Stimulated activated CD8-positive, alpha-beta memory T cell treated with anti-CD3 and anti-CD28 coated beads, Interleukin-4, amount 100 ng/mL, for 48 hours (primary cell): ENCODE measurements around the gene JAK3.
"Not testable (repeated sequence)": the region's sequence is repeated elsewhere in the genome, so short reads cannot be mapped to it uniquely, and the experiment has no call there.

ENCODE experiments used
- DNase-seq: peaks from one replicate; pipeline ENCODE4 v3.0.0-alpha.2; 2020

The JAK3 gene

DNA sequence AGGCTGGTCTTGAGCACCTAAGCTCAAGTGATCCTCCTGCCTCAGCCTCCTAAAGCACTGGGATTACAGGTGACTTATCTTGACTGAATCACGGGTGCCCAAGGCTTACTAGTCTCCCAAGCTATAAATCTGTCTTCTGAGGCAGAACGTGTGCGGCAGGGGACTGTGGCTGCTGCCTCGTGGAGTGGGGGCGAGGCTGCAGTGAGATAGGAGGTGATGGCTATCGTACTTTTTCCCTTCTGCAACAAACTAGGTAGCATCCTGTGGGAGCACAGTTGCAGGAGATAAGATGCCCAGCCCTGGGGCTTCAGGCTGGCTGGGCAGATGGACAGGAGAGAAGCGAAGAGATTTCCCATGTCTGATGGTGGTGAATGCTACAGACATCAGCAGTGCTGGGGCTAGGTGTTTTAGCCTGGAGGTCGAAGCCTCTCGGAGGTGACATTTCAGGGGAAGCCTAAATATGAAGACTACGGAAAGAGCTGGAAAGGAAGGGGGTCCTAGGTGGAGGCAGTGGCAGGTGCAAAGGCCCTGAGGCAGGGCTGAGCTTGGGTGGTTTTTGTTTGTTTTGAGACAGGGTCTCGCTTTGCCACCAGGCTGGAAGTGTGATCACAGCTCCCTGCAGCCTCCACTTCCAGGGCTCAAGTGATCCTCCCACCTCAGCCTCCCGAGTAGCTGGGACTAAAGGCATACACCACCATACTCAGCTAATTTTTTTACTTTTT lies 45.5 kb downstream of the JAK3 start:
- no peak for DNase-seq

DNA sequence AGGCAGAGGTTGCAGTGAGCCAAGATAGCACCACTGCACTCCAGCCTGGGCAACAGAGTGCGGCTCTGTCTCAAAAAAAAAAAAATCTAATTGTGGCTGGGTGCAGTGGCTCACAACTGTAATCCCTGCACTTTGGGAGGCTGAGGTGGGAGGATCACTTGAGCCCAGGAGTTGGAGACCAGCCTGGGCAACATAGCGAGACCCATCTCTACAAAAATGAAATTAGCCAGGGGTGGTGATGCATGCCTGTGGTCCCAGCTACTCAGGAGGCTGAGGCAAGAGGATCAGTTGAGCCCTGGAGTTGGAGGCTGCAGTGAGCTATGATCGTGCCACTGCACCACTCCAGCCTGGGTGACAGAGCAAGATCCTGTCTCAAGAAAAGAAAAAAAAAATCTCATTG lies 49.2 kb downstream of the JAK3 start:
- DNase-seq, result not testable (repeated sequence)

DNA sequence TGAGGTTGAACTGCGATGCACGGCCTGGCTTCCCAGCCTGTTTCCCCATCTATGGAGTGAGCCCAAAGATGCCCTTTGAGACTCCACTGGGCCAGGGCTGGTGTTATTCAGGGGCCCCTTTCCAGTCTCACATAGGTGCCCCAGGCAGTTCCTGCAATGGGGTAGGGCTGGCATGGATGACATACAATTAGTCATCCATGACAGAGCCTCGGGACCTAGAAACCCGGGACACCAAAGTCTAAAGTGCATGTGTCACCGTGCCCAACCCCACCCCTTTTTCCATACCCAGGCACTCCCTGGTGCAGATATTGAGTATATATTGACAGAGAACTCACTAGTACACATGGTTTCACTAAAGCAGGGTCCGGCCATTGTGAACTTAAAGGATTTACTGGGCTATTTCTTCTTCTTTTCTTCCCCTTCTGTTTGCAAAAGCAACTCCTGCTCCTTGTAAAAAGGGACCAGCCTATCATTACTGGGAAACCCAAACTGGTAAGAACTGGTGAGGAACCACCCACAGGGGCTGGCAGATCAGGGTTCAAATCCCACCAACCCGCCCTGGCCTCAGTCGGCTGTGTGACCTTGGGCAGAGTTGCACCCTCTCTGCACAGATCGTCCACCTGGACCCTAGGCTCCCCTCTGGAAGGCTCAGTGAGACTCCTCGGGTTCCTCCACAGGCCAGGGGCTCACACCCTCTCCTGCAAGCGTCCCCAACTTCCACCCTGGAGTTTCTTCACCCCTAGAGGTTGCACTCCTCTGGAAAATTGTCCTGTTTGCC lies 50.2 kb downstream of the JAK3 start:
- DNase-seq, result peak; percentile 77

DNA sequence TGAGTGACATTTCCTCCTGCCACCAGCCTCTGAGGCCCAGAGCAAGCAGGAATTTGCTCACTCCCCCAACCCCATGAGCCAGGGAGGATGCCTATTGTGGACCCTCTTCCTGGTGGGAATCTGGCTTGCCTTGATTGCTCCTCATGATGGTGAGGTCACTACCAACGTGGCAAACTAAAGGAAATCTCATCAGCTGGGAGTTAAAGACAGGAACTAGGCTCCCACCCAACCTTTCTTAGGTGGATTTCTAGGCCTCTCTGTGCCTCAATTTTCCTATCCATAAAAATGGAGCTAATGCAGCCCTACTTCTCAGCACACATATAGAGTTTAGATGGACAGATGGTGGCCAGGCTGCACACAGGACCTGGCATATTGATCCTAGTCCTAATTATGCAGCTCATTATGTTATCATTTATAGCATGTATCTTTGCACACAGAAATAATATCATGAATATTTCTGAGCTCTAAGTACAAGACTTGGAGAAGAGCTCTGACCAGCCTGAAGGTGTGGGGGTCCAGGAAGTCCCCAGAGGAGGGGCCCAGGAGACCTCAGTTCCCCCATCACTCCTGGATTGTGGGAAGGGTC lies 50.9 kb downstream of the JAK3 start:
- no peak for DNase-seq

DNA sequence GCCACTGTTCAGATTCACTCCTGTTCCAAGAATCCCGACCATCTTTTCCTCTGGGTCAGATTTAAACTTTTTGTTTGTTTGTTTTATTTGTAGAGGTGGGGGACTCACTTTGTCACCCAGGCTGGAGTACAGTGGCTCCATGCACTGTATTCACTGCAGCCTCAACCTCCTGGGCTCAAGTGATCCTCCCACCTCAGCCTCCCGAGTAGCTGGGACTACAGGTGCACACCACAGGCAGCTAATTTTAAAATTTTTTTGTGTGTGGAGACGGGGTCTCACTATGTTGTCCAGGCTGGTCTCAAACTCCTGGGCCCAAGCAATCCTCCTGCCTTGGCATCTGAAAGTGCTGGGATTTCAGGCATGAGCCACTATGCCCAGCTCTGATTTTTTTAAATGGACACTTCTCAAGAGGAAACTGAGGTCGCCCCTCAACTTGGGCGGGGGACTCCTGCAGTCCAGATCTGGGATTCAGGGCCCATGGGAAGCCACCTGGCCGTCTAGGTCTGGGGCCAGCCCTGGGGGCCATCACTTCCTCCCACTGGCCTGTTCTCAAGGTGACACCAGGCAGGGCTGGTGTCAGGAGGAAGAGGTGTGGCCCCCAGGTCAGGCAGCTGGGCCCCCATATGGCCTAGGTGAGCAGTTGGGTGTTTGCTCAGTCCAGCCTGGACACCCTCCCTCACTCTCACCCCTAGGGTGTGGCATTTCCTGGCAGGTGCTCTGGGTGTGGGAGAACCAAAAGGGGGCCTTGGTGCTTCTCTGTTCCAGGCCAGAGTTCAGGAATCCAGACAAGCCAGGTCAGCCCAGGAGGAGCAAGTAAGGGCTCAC lies 51.6 kb downstream of the JAK3 start:
- no peak for DNase-seq

DNA sequence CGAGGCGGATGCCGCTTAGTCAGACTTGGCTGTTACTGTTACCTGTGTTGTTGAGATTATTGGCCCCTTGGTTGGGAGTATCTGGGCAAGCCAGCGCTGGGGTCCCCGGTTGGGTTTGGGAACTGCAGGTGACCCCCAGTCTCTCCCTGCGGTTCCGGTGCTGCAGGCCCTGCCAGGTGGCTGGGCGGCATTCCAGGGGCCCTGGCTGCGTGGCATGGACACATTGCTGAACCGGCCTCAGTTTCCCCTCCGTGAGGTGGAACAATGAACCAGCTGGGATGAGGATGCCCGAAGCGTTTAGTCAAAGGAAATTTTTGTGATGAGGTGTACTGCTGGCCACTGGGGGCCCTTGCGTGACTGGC lies 52.3 kb downstream of the JAK3 start:
- DNase-seq, result no peak

DNA sequence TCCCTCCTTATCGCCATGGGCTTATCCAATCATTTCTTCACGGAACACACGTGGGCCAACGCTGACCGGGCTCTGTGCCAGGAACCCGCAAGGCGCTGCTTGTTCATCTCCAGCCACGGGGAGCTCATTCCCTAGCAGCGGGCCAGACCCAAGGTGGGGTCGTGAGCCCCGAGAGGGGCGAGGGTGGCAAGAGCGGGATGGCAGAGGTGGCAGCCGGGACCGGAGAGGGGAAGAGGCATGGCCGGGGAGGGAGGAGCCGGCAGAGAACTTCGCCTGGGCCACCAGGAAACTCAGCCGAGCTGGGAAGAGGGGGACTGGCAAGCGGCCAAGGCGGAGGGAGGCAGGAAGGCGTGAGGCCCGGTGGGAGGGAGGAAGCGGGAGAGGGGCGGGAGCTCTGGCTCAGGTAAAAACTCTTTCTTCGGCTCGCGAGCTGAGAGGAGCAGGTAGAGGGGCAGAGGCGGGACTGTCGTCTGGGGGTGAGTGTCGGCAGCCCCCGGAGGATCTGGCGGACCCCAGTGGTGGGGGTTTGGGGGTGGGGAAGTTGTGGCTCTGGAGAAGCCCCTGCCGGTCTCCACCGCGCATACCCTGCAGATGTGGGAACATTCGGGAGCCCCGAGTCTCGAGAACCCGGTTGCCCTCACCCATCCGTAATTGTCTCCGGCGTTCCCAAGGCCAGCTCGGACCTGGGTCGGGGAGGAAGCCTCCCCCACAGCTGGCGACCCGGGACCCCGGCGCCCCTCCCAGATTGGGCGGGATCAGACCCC lies 52.9 kb downstream of the JAK3 start, which contains the start of gene B3GNT3:
Gene B3GNT3, plus strand, starts transcription at position 408 of the 764 bp plus-strand sequence. CDS start 12,670 bp downstream, outside the sequence.
- DNase-seq, result no peak

DNA sequence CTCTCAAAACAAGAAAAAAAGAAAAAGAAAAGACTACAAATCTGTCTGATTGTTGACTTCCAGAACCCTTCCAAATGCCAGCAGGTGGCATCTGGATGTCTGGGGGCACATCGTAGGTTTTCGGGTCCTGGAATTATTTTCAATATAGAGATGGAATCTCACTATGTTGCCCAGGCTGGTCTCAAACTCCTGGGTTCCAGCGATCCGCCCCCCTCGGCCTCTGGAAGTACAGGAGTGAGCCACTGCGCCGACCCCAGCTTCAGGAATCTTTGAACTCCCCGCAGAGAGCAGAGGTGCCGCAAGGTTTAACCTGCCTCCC lies 53.4 kb downstream of the JAK3 start:
- no peak for DNase-seq

DNA sequence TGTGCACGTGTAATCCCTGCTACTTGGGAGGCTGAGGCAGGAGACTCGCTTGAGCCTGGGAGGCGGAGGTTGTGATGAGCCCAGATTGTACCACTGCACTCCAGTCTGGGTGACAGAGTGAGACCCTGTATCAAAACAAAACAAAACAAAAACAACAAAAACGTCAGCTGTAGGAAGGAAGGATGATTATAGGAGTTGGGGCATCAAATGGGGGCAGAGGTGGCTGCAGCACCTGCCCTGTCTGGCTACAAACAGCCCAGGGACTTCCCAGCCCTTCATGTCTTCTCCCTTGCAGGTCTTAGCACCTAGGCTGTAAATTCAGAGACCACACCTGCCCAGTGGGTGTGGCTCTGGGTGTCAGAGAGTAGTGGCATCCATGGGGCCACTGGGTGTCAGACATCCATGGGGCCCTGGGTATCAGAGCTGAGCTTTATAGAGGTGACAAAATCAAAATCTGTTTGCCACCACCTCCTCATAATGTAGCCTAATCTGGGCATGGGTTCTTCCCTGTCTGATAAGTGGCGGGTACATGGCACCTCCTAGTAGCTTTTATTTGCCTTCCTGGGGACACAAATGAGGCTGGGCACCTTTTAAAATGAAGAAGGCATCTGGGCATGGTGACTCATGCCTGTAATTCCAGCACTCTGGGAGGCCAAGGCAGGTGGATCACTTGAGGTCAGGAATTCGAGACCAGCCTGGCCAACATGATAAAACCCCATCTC lies 57.6 kb downstream of the JAK3 start:
- DNase-seq, result no peak

DNA sequence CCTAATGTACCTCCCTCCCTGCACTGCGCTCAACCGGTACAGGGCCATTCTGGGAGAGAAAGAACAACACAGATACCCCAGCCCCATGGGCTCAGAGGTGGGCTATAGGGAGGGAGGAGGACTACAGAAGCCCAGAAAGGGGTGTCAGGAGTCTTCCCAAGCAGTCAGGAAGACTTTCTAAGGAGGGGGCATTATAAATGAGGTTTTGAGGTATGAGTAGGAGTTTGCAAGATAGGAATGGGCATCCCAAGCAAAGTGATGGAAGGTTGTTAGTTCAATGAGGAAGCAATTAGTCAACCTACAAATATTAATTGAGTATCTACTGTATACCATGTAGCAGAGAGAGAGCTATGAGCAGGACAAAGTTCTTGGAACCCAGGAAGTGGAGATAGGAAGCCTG lies 59.1 kb downstream of the JAK3 start:
- DNase-seq, result no peak

DNA sequence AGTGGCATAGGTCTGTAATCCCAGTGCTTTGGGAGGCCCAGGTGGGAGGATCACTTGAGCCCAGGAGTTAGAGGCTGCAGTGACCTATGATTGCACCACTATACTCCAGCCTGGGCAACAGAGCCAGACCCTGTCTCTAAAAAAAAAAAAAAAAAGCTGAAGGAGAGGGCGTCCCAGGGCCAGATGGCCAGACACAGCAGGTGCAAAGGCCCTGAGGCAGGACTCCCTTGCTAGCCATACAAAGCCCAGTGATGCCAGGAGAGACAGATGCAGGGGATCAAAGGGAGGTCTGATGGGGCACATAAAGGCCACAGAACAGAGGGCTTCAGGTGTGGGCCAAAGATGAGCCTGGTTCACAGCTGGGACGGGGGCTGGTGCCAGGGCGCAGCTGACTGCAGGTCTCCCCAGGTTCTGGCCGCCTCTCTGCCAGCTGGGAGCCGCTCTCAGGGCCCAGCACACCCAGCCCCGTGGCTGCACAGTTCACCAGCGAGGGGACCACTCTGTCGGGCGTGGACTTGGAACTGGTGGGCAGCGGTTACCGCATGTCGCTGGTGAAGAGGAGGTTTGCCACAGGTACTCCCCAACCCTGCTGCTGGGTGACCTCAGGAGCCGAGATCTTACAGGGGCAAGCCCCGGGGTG lies 60.4 kb downstream of the JAK3 start:
- no peak for DNase-seq

DNA sequence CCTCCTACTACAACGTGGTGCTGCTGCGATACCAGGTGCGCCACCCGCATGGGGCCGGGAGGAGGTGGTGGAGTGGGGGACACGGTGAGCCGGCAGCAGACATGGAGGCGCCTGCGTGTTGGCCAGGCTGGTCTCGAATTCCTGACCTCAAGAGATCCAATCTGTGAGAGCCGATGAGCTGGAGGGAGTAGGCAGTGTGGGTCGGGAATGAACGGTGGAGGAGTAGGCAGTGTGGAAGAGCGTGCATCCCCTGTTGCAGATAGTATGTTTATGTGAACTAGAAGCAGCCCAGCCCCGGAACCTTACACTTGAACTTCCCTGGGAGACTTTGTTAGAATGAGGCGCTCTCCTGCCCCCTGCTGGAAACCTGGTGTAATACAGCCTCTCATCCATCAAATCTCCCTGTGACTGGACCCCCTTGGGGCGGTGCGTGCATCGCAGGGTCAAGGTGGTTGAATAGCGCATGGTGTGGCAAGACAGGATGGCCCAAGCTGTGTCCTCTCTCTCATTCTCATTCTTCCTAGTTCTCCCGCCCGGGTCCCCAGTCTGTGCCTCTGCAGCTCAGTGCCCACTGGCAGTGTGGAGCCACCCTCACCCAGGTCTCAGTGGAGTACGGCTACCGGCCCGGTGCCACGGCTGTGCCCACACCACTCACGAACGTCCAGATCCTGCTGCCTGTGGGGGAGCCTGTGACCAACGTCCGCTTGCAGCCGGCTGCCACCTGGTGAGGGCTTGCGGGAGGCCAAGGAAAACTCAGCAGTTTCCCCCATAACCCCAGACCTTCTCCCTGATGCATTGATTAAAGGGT lies 63.4 kb downstream of the JAK3 start:
- peak; percentile 89 for DNase-seq

DNA sequence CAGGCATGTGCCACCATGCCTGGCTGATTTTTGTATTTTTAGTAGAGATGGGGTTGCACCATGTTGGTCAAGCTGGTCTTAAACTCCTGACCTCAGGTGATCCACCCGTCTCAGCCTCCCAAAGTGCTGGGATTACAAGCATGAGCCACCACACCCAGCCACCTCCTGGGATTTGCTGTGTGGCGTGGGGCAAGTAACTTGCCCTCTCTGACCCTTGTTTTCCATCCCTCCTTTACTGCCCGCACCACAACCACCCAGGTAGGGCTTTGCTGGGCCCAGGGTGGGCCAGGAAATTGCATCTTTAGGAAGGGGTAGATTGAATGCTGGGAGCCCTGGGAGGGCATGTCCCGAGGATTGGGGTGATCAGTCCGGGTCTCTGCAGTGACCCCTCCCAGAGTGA lies 64.1 kb downstream of the JAK3 start:
- DNase-seq, result not testable (repeated sequence)

DNA sequence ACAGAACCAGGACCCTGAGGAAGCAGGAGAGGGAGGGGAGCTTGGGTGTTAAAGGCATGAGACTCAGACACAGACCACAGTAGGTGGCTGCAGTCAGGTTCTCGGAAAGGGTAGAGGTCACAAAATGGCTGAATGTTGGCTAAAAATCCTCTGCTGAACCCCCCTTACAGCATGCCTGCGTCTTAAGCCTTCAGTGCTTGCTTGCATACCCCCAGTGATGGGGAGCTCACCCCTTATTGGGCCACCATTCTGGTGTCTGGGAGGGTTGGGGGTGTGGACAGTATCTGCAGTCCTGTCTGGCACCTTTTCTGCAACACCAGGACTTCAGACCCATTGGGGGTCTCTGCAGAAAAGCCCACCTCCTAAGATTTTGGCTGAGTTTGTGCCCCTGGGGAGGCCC lies 67.0 kb downstream of the JAK3 start:
- DNase-seq, result no peak

DNA sequence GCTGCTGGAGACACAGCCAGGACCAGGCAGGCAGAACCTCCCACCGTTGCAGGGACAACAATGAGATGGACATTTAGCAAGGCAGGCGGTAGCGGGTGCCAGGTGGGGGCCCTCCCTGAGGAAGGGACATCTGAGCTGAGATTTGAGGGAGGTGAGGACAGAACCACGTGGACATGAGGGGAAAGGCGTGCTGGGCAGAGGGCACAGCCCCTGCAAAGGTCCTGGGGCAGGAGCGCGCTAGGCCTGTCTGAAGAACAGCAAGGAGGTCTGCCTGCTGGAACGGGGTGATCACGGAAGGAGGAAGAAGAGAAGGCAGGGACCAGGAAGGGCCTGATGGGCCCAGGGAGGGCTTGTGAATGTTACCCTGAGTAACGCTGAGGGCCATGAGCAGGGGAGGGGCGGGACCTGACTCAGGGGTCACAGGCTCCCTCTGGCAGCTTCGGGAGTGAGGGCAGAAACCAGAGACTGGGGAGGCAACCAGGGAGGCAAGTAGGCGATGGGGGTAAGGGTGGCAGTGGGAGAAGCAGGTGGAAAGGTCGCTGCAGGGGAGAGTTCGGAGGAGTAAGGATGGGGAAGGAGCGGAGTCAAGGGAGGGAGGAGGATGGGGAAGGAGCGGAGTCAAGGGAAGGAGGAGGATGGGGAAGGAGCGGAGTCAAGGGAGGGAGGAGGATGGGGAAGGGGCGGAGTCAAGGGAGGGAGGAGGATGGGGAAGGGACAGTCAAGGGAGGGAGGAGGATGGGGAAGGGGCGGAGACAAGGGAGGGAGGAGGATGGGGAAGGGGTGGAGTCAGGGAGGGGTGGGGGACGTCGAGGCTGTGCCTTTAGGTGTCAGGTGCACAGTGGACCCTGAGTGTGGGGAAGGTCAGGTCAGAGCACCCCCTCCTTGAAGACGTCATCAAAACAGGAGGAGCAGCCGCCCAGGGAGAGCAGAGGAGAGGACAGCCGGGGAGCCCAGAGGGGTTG lies 68.5 kb downstream of the JAK3 start:
- DNase-seq, result no peak

DNA sequence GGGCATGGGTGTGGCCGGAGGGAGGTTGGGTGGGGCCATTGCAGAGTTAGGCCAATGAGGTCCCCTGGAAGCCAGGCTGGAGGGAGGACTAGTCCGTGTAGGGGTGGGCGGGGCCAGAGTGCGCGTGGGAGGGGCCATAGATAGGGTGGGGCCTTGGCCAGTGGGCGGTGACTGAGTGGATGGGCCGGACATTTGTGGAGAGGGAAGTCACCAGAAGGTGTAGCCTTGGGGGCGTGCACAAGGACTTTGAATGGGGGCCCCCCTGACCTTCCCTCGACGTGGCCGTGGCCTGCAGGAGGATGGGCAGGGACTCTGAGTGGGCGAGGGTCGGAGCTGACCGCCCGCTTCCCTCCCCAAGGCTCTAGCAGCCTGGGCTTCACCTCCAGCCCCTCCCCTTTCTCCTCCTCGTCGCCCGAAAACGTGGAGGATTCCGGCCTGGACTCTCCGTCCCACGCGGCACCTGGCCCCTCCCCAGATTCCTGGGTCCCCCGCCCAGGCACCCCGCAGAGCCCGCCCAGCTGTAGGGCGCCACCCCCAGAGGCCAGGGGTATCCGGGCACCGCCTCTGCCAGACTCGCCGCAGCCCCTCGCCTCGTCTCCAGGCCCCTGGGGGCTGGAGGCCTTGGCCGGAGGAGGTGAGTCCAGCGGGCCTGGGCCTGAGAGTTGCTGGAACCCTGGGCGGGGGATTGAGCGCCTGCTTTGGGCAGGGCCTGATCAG lies 69.4 kb downstream of the JAK3 start:
- DNase-seq, result peak; percentile 81

DNA sequence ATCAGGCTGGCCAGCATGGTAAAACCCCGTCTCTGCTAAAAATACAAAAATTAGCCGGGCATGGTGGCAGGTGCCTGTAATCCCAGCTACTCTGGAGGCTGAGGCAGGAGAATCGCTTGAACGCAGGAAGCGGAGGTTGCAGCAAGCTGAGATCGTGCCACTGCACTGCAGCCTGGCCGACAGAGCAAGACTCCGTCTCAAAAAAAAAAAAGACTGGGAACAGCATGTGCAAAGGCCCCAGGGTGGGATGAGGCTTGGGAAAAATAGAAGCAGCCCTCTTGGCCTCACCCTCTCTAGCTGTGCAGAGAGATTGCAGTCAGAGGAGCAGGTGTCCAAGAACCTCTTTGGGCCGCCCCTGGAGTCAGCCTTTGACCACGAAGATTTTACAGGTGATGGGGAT lies 69.9 kb downstream of the JAK3 start:
- not testable (repeated sequence) for DNase-seq

DNA sequence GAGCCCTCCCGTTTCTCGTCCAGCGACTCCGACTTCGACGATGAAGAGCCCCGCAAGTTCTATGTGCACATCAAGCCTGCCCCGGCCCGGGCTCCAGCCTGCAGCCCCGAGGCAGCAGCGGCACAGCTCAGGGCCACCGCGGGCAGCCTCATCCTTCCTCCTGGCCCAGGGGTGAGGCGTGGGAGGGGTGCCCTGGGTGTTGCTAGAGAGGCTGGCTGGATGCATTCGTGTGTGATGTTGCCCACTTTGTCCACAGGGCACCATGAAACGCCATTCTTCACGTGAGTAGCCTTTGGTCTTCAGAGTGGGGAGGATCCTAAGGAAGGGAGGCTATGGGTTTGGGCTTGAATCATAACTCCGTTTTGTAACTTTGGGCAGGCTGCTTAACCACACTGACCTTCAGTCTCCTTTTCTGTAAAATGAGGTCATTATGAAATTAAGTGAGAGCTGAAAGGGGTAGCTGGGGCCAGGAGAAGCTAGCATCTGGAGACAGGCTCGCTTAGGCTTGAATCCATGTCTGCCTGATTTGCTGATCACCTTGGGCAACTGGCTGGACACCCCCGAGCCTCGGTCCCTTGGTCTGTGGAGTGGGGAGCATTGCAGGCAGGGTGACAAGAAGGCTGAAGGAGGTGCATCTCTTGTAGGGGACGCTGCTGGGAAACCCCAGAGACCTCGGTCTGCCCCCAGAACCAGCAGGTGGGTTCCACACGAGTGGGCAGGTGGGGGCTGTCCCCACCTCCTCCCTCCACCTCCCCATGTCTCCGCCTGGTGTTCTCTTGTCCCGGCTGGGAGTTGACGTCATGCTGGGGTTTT lies 71.6 kb downstream of the JAK3 start:
- no peak for DNase-seq
